Neural cell (in vitro differentiated cells): ENCODE measurements around the gene CDRT4. TPM values are rescaled to one million over a fixed set of nuclear protein-coding genes. Genes with fewer than 3 reads are reported as not detected.

ENCODE experiments used
- polyA plus RNA-seq: library from polyadenylated mRNA; depleted of rRNA; stranded (reverse); fragments of >200 nt; gene quantifications from 2 replicates; pipeline ENCODE4 v1.2.3, GENCODE V29; 2014

The CDRT4 gene
- polyA plus RNA-seq, 1 donor from 2014 or later, result 22.5 TPM

Other genes starting within 250 kb of the CDRT4 start
- not detected in 2 replicates for gene PMP22, start 202.3 kb downstream of the CDRT4 start, polyA plus RNA-seq
- gene TEKT3, start 126.0 kb downstream of the CDRT4 start, polyA plus RNA-seq, result 1.7 and 3.1 TPM in 2 replicates
- 8.9 and 10.9 TPM in 2 replicates for gene TVP23C, start 95.9 kb upstream of the CDRT4 start, polyA plus RNA-seq
- 0.51 TPM in 1 of 2 replicates, not detected in the other for gene FBXW10B, start 152.1 kb upstream of the CDRT4 start, polyA plus RNA-seq
- gene TRIM16, start 216.7 kb upstream of the CDRT4 start, polyA plus RNA-seq, result 34.5 and 34.9 TPM in 2 replicates
- 98.1 and 133 TPM in 2 replicates for gene ZNF286A, start 232.1 kb upstream of the CDRT4 start, polyA plus RNA-seq